Loucy (cell line): Measurements from ENCODE around the gene COA8.

Source experiments
- H2AFZ ChIP-seq: fragments of 200-600 bp; sonication (generic); 2 replicates; pipeline ENCODE4 v1.6.0; 2016; ENCODE audit warnings: antibody characterized with exemption, mild to moderate bottlenecking, low read length, moderate library complexity
- H3F3A ChIP-seq: fragments of 200-600 bp; 2 replicates; pipeline ENCODE4 v1.6.0; 2016; ENCODE audit warnings: antibody characterized with exemption, low read depth, mild to moderate bottlenecking
- H3K27me3 ChIP-seq: fragments of 200-600 bp; sonication (generic); 2 replicates; pipeline ENCODE4 v1.6.1; 2014; ENCODE audit warnings: low read length, mild to moderate bottlenecking; ENCODE audit not compliant: insufficient read depth, poor library complexity, severe bottlenecking
- H3K36me3 ChIP-seq: fragments of 200-600 bp; sonication (generic); 2 replicates; pipeline ENCODE4 v1.6.1; 2016; ENCODE audit warnings: low read length; ENCODE audit not compliant: insufficient read depth
- H3K4me1 ChIP-seq: fragments of 200-600 bp; sonication (generic); 2 replicates; pipeline ENCODE4 v1.5.1; 2014; ENCODE audit warnings: low read length, mild to moderate bottlenecking; ENCODE audit not compliant: insufficient read depth, poor library complexity, severe bottlenecking
- H3K4me2 ChIP-seq: fragments of 200-600 bp; sonication (generic); 2 replicates; pipeline ENCODE4 v1.6.0; 2014; ENCODE audit warnings: antibody characterized with exemption, low read length, low read depth, mild to moderate bottlenecking; ENCODE audit not compliant: poor library complexity, severe bottlenecking
- H3K4me3 ChIP-seq: fragments of 200-600 bp; sonication (generic); 2 replicates; pipeline ENCODE4 v1.5.1; 2014; ENCODE audit warnings: low read length, mild to moderate bottlenecking, mixed read lengths; ENCODE audit not compliant: poor library complexity, severe bottlenecking
- H3K79me2 ChIP-seq: fragments of 200-600 bp; sonication (generic); 2 replicates; pipeline ENCODE4 v1.6.1; 2014; ENCODE audit warnings: low read length; ENCODE audit not compliant: insufficient read depth
- H3K9ac ChIP-seq: fragments of 200-600 bp; sonication (generic); 2 replicates; pipeline ENCODE4 v1.6.0; 2014; ENCODE audit warnings: mild to moderate bottlenecking, low read depth, low read length, moderate library complexity; ENCODE audit not compliant: poor library complexity, severe bottlenecking
- H3K9me2 ChIP-seq: fragments of 200-600 bp; sonication (generic); replicated peaks from 2 replicates; pipeline ENCODE4 v1.6.1; 2016; ENCODE audit warnings: low read depth, low read length, mixed read lengths
- H3K9me3 ChIP-seq: fragments of 200-600 bp; sonication (generic); 2 replicates; pipeline ENCODE4 v1.6.1; 2014; ENCODE audit warnings: mild to moderate bottlenecking, antibody characterized with exemption, low read length, low read depth; ENCODE audit not compliant: insufficient read depth
- H4K20me1 ChIP-seq: fragments of 200-600 bp; sonication (generic); 2 replicates; pipeline ENCODE4 v1.6.0; 2014; ENCODE audit warnings: antibody characterized with exemption, low read length, mild to moderate bottlenecking; ENCODE audit not compliant: insufficient read depth, poor library complexity, severe bottlenecking
- EZH2phosphoT487 ChIP-seq: fragments of 200-600 bp; IDR thresholded peaks from 2 replicates; pipeline ENCODE4 v1.6.1; 2018; ENCODE audit warnings: antibody characterized with exemption, mild to moderate bottlenecking, moderate library complexity, borderline replicate concordance
- TF ChIP-seq, protein P1 (sequence below): fragments of 200-600 bp; sonication (generic); conservative IDR thresholded peaks from 2 replicates; pipeline ENCODE4 v1.5.1; 2014; ENCODE audit warnings: mild to moderate bottlenecking, antibody characterized with exemption, low read length

COA8 gene

DNA sequence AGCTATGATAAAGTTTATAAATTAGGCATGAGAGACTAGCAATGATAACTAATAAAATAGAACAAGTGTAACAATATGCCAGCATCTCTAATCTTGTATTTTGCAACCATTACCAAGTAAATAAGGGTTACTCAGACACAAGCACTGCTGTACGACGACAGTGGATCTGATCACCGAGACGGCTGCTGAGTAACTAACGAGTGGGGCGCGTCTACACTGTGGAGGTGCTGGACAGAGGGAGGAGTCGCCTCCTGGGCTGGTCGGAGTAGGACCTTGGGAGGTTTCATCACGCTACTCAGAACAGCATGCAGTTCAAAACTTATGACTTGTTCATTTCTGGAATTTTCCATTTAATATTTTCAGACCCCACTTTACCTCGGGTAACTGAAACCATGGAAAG lies 18.4 kb downstream of the COA8 start:
- Histone ChIP-seq H3K9ac (no peak overlapping the region), H3F3A (no peaks in the 10 kb centered on the region), H3K4me3 (no peak overlapping the region), H4K20me1 (no peaks in the 10 kb centered on the region), H3K4me1 (no peaks in the 10 kb centered on the region), H3K79me2 (no peaks in the 10 kb centered on the region), H3K9me3 (no peaks in the 10 kb centered on the region), H3K36me3 (peaks cover 14% of the 10 kb centered on the region; the same call in 1 of the 2 replicates), H3K9me2 (no peaks in the 10 kb centered on the region), H3K4me2 (no peak overlapping the region), H2AFZ (no peak overlapping the region), H3K27me3 (no peaks in the 10 kb centered on the region)
- TF ChIP-seq EZH2phosphoT487: no peak
- TF ChIP-seq, protein P1, sequence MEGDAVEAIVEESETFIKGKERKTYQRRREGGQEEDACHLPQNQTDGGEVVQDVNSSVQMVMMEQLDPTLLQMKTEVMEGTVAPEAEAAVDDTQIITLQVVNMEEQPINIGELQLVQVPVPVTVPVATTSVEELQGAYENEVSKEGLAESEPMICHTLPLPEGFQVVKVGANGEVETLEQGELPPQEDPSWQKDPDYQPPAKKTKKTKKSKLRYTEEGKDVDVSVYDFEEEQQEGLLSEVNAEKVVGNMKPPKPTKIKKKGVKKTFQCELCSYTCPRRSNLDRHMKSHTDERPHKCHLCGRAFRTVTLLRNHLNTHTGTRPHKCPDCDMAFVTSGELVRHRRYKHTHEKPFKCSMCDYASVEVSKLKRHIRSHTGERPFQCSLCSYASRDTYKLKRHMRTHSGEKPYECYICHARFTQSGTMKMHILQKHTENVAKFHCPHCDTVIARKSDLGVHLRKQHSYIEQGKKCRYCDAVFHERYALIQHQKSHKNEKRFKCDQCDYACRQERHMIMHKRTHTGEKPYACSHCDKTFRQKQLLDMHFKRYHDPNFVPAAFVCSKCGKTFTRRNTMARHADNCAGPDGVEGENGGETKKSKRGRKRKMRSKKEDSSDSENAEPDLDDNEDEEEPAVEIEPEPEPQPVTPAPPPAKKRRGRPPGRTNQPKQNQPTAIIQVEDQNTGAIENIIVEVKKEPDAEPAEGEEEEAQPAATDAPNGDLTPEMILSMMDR: no peak

- H3K36me3 ChIP-seq: peaks cover 14% of the 10 kb centered on the region; the same call in 1 of the 2 replicates
- H3K4me1 ChIP-seq: no peaks in the 10 kb centered on the region
- TF ChIP-seq EZH2phosphoT487: no peak
- TF ChIP-seq, protein P1: no peak
- no peaks in the 10 kb centered on the region for H3K9me3 ChIP-seq
- H3K79me2 ChIP-seq: no peaks in the 10 kb centered on the region
- no peak overlapping the region for H2AFZ ChIP-seq
- no peaks in the 10 kb centered on the region for H3K9me2 ChIP-seq
- no peak overlapping the region for H3K4me2 ChIP-seq
- H3F3A ChIP-seq: no peaks in the 10 kb centered on the region
- no peaks in the 10 kb centered on the region for H4K20me1 ChIP-seq
- H3K4me3 ChIP-seq: no peak overlapping the region
- no peak overlapping the region for H3K9ac ChIP-seq
- no peaks in the 10 kb centered on the region for H3K27me3 ChIP-seq
Measured at GRCh38 chr14:103581954-103582703, 19.4 kb downstream of the COA8 start.

GRCh38 chr14:103584326-103584915 lies 21.7 kb downstream of the COA8 start:
- no peak overlapping the region for H3K4me3 ChIP-seq
- H3F3A ChIP-seq: no peaks in the 10 kb centered on the region
- no peaks in the 10 kb centered on the region for H3K9me3 ChIP-seq
- TF ChIP-seq, protein P1: no peak
- TF ChIP-seq EZH2phosphoT487: no peak
- H2AFZ ChIP-seq: no peak overlapping the region
- no peaks in the 10 kb centered on the region for H3K79me2 ChIP-seq
- H3K4me1 ChIP-seq: no peaks in the 10 kb centered on the region
- H3K36me3 ChIP-seq: no peaks in the 10 kb centered on the region; the same call in 1 of the 2 replicates
- H3K27me3 ChIP-seq: no peaks in the 10 kb centered on the region
- no peak overlapping the region for H3K9ac ChIP-seq
- no peaks in the 10 kb centered on the region for H4K20me1 ChIP-seq
- no peaks in the 10 kb centered on the region for H3K9me2 ChIP-seq
- H3K4me2 ChIP-seq: no peak overlapping the region
